Esophagus muscularis mucosa (tissue), 4 donors: ENCODE data around the gene NEK9. TPM values are rescaled to one million over a fixed set of nuclear protein-coding genes. Genes with fewer than 3 reads are reported as not detected.
"Not testable (repeated sequence)": the region's sequence is repeated elsewhere in the genome, so short reads cannot be mapped to it uniquely, and the experiment has no call there.

Experiments
- DNase-seq: peaks from one replicate; pipeline ENCODE4 v3.0.0-alpha.2; 2017; ENCODE audit errors: extremely low spot score
- H3K27ac ChIP-seq, 4 donors: fragments of 200-600 bp; sonication (generic); replicated peaks in 1 of 4; 1 replicate in 3 of 4; 2 replicates in 1 of 4; pipeline ENCODE4 v1.5.1; 2016 to 2019; ENCODE audit warnings: mild to moderate bottlenecking in 1 of 4
- H3K27me3 ChIP-seq, 4 donors: fragments of 200-600 bp; sonication (generic); one replicate each; pipeline versions ENCODE4 v1.5.1 to v1.6.0; 2016 to 2019
- H3K36me3 ChIP-seq, 4 donors: fragments of 200-600 bp; sonication (generic); one replicate each; pipeline ENCODE4 v1.5.1; 2016 to 2019
- H3K4me1 ChIP-seq, 4 donors: fragments of 200-600 bp; sonication (generic); one replicate each; pipeline ENCODE4 v1.5.1; 2016 to 2019
- H3K4me3 ChIP-seq, 4 donors: fragments of 200-600 bp; sonication (generic); 1 replicate in 2 of 4; 2 replicates in 2 of 4; pipeline ENCODE4 v1.5.1; 2016 to 2019; ENCODE audit warnings: mild to moderate bottlenecking in 4 of 4, moderate library complexity in 1 of 4
- H3K9me3 ChIP-seq, 4 donors: fragments of 200-600 bp; sonication (generic); 1 replicate in 3 of 4; 2 replicates in 1 of 4; pipeline ENCODE4 v1.5.1; 2016 to 2019
- EP300 ChIP-seq: sonication (generic); formaldehyde crosslinking; IDR thresholded peaks from one replicate; pipeline ENCODE4 v1.6.1; 2017; ENCODE audit warnings: antibody characterized with exemption
- POLR2A ChIP-seq: fragments of 450-650 bp; IDR thresholded peaks from one replicate; pipeline ENCODE4 v1.6.1; 2017; ENCODE audit warnings: antibody characterized with exemption, moderate library complexity, mild to moderate bottlenecking, low read depth
- POLR2AphosphoS5 ChIP-seq, 2 donors: sonication (generic); formaldehyde crosslinking; IDR thresholded peaks; one replicate each; pipeline ENCODE4 v1.6.1; 2017; ENCODE audit warnings: antibody characterized with exemption in 2 of 2
- WGBS: methylation state at CpG from one replicate; pipeline ENCODE4 v1.1.5; 2018; 5-methylcytosine and 5-hydroxymethylcytosine counted together
- intact Hi-C: fragments of 100-400 bp; cut with DNase I; formaldehyde crosslinking; loops from one replicate; pipeline ENCODE4 v1.15.1; 2023
- total RNA-seq, 4 donors: library from RNA; depleted of rRNA; stranded (reverse); fragments of >200 nt; gene quantifications; one replicate each; pipeline versions ENCODE4 v1.1.0 to v1.2.1, GENCODE V29; 2016
- TF ChIP-seq, protein P1 (sequence below), 3 experiments: fragments of 200-600 bp in 2 of 3; fragments of 450-650 bp in 1 of 3; sonication (generic) in 2 of 3; IDR thresholded peaks; one replicate each; pipeline ENCODE4 v1.5.1; 2017 to 2019; ENCODE audit warnings: antibody characterized with exemption in 3 of 3, mild to moderate bottlenecking in 2 of 3, moderate library complexity in 1 of 3

NEK9 gene
- total RNA-seq, 4 donors from 2014 or later, result 52.3 to 111 (median 79.0) TPM

DNA sequence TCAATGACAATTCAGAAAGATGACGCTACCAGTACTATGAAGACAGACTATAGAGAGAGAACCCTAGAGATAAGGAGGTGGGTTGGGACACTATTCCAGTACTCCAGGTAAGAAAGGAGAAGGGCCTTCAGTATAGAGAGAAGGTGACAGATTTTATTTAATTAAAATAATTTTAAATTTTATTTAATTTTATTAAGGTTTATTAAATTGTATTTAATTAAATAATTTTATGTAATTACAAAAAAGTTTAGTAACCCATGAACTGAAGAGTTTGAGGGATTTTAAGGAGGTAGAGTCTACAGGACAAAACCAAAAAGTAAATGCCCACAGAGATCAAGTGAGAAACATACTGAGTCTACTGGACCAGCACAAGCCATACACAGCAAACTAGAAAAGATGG, 29.3 kb upstream of the NEK9 start:
- Histone ChIP-seq H3K9me3 (no peaks in the 10 kb centered on the region), H3K36me3 (peaks cover 0 to 9% (median 7%) of the 10 kb centered on the region in 4 donors), H3K27ac (no peak overlapping the region), H3K4me3 (no peak overlapping the region), H3K27me3 (no peaks in the 10 kb centered on the region), H3K4me1 (peaks cover 21 to 48% (median 31%) of the 10 kb centered on the region in 4 donors)
- TF ChIP-seq, protein P1, sequence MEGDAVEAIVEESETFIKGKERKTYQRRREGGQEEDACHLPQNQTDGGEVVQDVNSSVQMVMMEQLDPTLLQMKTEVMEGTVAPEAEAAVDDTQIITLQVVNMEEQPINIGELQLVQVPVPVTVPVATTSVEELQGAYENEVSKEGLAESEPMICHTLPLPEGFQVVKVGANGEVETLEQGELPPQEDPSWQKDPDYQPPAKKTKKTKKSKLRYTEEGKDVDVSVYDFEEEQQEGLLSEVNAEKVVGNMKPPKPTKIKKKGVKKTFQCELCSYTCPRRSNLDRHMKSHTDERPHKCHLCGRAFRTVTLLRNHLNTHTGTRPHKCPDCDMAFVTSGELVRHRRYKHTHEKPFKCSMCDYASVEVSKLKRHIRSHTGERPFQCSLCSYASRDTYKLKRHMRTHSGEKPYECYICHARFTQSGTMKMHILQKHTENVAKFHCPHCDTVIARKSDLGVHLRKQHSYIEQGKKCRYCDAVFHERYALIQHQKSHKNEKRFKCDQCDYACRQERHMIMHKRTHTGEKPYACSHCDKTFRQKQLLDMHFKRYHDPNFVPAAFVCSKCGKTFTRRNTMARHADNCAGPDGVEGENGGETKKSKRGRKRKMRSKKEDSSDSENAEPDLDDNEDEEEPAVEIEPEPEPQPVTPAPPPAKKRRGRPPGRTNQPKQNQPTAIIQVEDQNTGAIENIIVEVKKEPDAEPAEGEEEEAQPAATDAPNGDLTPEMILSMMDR (IDR thresholded peaks at IDR 0.05), result no peak
- TF ChIP-seq EP300 (no peak), POLR2AphosphoS5 (IDR thresholded peaks at IDR 0.05) (no peak), POLR2A (no peak)
- intact Hi-C loops, result no loop called here
- no peak for DNase-seq
- WGBS, result 95% methylated on average over 1 of the region's 1 CpG

- Histone ChIP-seq H3K27me3 (no peaks in the 10 kb centered on the region), H3K9me3 (no peaks in the 10 kb centered on the region), H3K36me3 (peaks cover 0 to 18% (median 16%) of the 10 kb centered on the region in 4 donors), H3K4me1 (peaks cover 15 to 48% (median 29%) of the 10 kb centered on the region in 4 donors), H3K4me3 (no peak overlapping the region), H3K27ac (no peak overlapping the region)
- intact Hi-C loops, result no loop called here
- TF ChIP-seq POLR2A, result no peak
- TF ChIP-seq, protein P1 (IDR thresholded peaks at IDR 0.05), result no peak
- no peak for TF ChIP-seq EP300
- TF ChIP-seq POLR2AphosphoS5 (IDR thresholded peaks at IDR 0.05), result no peak
- WGBS, result 100% methylated on average over 3 of the region's 3 CpGs
- no peak for DNase-seq
Measured at GRCh38 chr14:75155169-75155568, 28.3 kb upstream of the NEK9 start.

- H3K9me3 ChIP-seq, result no peaks in the 10 kb centered on the region
- H3K4me3 ChIP-seq, result no peak overlapping the region
- WGBS, result 76% methylated on average over 1 of the region's 1 CpG
- intact Hi-C loops, result no loop called here
- DNase-seq, result no peak
- TF ChIP-seq EP300 (no peak), POLR2A (no peak), POLR2AphosphoS5 (IDR thresholded peaks at IDR 0.05) (no peak)
- TF ChIP-seq, protein P1 (IDR thresholded peaks at IDR 0.05), result no peak
- H3K4me1 ChIP-seq, result peaks cover 12 to 52% (median 38%) of the 10 kb centered on the region in 4 donors
- no peak overlapping the region for H3K27ac ChIP-seq
- no peaks in the 10 kb centered on the region for H3K27me3 ChIP-seq
- H3K36me3 ChIP-seq, result peaks cover 0 to 35% (median 21%) of the 10 kb centered on the region in 4 donors
Measured at GRCh38 chr14:75153295-75153694, 26.4 kb upstream of the NEK9 start.

DNA sequence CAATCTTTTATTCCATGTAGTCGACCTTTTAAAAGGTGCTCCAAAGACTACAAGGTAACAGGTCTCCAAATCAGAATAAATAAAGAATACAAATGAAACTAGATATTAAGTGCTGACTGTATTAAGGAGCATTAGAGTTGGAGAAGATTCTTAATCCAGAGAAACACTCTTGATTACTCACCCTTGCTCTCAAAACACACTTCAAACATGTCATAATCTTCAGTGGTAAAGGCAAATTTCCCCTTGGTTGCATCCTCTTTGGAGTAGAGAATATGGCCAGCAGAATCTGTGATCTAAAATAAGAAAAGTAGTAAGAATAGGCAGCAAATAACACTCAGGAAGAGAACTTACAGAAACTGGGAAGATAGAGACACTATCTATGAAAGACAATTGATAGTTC, 25.0 kb upstream of the NEK9 start:
- no peak overlapping the region for H3K4me3 ChIP-seq
- peaks cover 23 to 60% (median 49%) of the 10 kb centered on the region in 4 donors for H3K4me1 ChIP-seq
- intact Hi-C loops, result no loop called here
- TF ChIP-seq EP300 (no peak), POLR2A (no peak), POLR2AphosphoS5 (IDR thresholded peaks at IDR 0.05) (no peak)
- TF ChIP-seq, protein P1 (IDR thresholded peaks at IDR 0.05), result no peak
- 92% methylated on average over 1 of the region's 1 CpG for WGBS
- no peak overlapping the region for H3K27ac ChIP-seq
- H3K9me3 ChIP-seq, result no peaks in the 10 kb centered on the region
- no peaks in the 10 kb centered on the region for H3K27me3 ChIP-seq
- no peak for DNase-seq
- peaks cover 0 to 35% (median 21%) of the 10 kb centered on the region in 4 donors for H3K36me3 ChIP-seq

DNA sequence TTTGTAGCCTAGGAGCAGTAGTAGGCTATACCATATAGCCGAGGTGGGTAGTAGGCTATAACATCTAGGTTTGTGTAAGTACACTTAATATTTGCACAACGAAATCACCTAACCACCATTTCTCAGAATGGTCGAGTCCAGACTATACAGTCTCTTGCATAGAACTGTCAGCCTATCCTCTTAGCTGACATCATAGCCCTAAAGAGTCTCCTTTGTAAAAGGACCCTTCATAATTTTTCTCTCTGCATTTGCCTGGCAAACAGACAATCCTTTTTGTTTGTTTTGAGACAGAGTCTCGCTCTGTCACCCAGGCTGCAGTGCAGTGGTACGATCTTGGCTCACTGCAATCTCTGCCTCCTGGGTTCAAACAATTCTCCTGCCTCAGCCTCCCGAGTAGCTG, 23.8 kb upstream of the NEK9 start:
- peaks cover 25 to 70% (median 56%) of the 10 kb centered on the region in 4 donors for H3K4me1 ChIP-seq
- H3K27me3 ChIP-seq, H3K4me3 ChIP-seq, intact Hi-C loops, DNase-seq, H3K9me3 ChIP-seq: not testable (repeated sequence)
- H3K36me3 ChIP-seq, result peaks cover 0 to 35% (median 21%) of the 10 kb centered on the region in 4 donors
- peak overlapping the region; percentile 74 to 82 (median 82) for H3K27ac ChIP-seq
- 75% methylated on average over 6 of the region's 6 CpGs for WGBS
